Panc1 (cell line): ENCODE measurements around the gene FLYWCH1. TPM values are rescaled to one million over a fixed set of nuclear protein-coding genes. Genes with fewer than 3 reads are reported as not detected.

Source experiments
- ATAC-seq: fragments of 200-7000 bp; cut with Tn5 transposase; 2 replicates; pipeline ENCODE4 v1.9.1; 2020; ENCODE audit warnings: mild to moderate bottlenecking, moderate library complexity
- BruUV-seq: library from RNA; stranded (reverse); fragments of 400-500 nt; replicated peaks from 2 replicates; lab custom pipeline; 2021; lab: Mats Ljungman, UMichigan
- CTCF ChIA-PET: fragments of 300-600 bp; sonication (Branson Sonifier 250); formaldehyde crosslinking; loops from one replicate; lab custom pipeline; 2022; ENCODE audit warnings: antibody characterized with exemption; lab: Charles Lee
- POLR2A ChIA-PET: fragments of 300-600 bp; sonication (Branson Sonifier 250); formaldehyde crosslinking; loops from one replicate; lab custom pipeline; 2022; ENCODE audit warnings: antibody characterized with exemption; lab: Charles Lee
- DNase-seq: peaks from one replicate; pipeline ENCODE4 v3.0.0-alpha.2; 2010; ENCODE audit warnings: low read depth, low spot score
- H3K27ac ChIP-seq: 2 replicates; pipeline ENCODE4 v1.5.1; 2011; ENCODE audit warnings: mild to moderate bottlenecking, low read length, inconsistent platforms
- H3K27me3 ChIP-seq: fragments of 200-500 bp; sonication (Bioruptor generic); 2 replicates; pipeline ENCODE4 v1.6.0; 2014; ENCODE audit warnings: low read length, inconsistent platforms; ENCODE audit not compliant: control insufficient read depth, insufficient read depth
- H3K36me3 ChIP-seq: fragments of 200-500 bp; sonication (Bioruptor generic); 2 replicates; pipeline ENCODE4 v1.5.1; 2014; ENCODE audit warnings: inconsistent platforms, mild to moderate bottlenecking, low read length, moderate library complexity; ENCODE audit not compliant: control insufficient read depth, insufficient read depth
- H3K4me1 ChIP-seq: 2 replicates; pipeline ENCODE4 v1.5.1; 2011; ENCODE audit warnings: inconsistent platforms, mild to moderate bottlenecking, low read length, moderate library complexity; ENCODE audit not compliant: control insufficient read depth, insufficient read depth
- H3K4me3 ChIP-seq, 2 experiments: 2 replicates each; pipeline ENCODE4 v1.5.1; 2011 to 2012; ENCODE audit warnings: low read depth in 2 of 2, low read length in 2 of 2, mild to moderate bottlenecking in 2 of 2, inconsistent platforms in 1 of 2, moderate library complexity in 1 of 2
- H3K9me3 ChIP-seq: fragments of 200-500 bp; sonication (Bioruptor generic); 2 replicates; pipeline ENCODE4 v1.5.1; 2014; ENCODE audit warnings: low read depth, mild to moderate bottlenecking, inconsistent platforms, low read length, moderate library complexity; ENCODE audit not compliant: control insufficient read depth, insufficient read depth
- CTCF ChIP-seq: fragments of 450-650 bp; IDR thresholded peaks from 2 replicates; pipeline ENCODE4 v1.5.1; 2017; ENCODE audit warnings: mild to moderate bottlenecking
- POLR2AphosphoS5 ChIP-seq: IDR thresholded peaks from 2 replicates; pipeline ENCODE4 v1.6.1; 2012; ENCODE audit warnings: mild to moderate bottlenecking, low read depth, low read length, moderate library complexity
- REST ChIP-seq, 2 experiments: IDR thresholded peaks; 2 replicates each; pipeline ENCODE4 v1.6.1; 2011 to 2012; ENCODE audit warnings: low read depth in 2 of 2, control low read depth in 1 of 2, low read length in 1 of 2, mild to moderate bottlenecking in 1 of 2, moderate library complexity in 1 of 2; ENCODE audit not compliant: insufficient read depth in 1 of 2
- SIN3A ChIP-seq: IDR thresholded peaks from 2 replicates; pipeline ENCODE4 v1.6.1; 2012; ENCODE audit warnings: low read depth, mild to moderate bottlenecking, low read length, moderate library complexity, borderline replicate concordance; ENCODE audit not compliant: insufficient read depth
- TCF7L2 ChIP-seq: IDR thresholded peaks from 2 replicates; pipeline ENCODE4 v1.6.1; 2011; ENCODE audit warnings: mild to moderate bottlenecking, low read depth, low read length, inconsistent platforms
- in situ Hi-C: cut with HindIII; loops from 2 replicates; pipeline ENCODE4 v1.10.0; 2016; ENCODE audit warnings: low sequenced_read_pairs, low pct_unique_long_range_greater_than_20kb
- intact Hi-C: fragments of 100-400 bp; cut with micrococcal nuclease; formaldehyde crosslinking; loops from one replicate; pipeline ENCODE4 v1.10.0; 2022; ENCODE audit not compliant: unreplicated experiment
- total RNA-seq: library from RNA; stranded (reverse); gene quantifications from one replicate; pipeline ENCODE4 v1.2.1, GENCODE V29; 2021; ENCODE audit not compliant: unreplicated experiment

FLYWCH1 gene
- total RNA-seq, 1 experiment from 2014 or later: 67.9 TPM

DNA sequence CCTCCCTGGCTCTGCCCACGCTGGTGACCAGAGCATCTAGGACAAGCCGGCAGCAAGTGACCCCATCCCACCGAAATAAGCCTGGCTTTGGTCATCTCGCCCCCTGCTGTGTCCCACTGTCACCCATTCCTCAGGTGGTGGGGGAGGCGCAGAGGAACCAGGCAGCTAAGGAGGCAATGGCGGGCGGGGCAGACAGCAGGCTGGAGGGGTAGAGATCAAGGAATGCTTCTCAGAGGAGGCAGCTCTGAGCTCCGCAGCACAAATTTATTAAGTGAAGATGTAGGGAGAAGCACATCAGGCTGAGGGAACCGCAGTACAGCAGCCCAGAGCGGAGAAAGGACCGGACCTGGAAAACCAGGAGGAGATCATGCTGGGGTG is 44.8 kb downstream of the FLYWCH1 start:
- H3K4me3 ChIP-seq: no peak overlapping the region
- no peaks in the 10 kb centered on the region for H3K27me3 ChIP-seq
- H3K9me3 ChIP-seq: no peaks in the 10 kb centered on the region
- ChIA-PET CTCF (no interaction called here), POLR2A (no interaction called here)
- no peaks in the 10 kb centered on the region for H3K36me3 ChIP-seq
- no peak for TF ChIP-seq REST (IDR thresholded peaks at IDR 0.05; ENCODE audit: insufficient read depth in 1 of 2, low read depth in 2 of 2, low read length in 1 of 2)
- TF ChIP-seq CTCF: no peak
- TF ChIP-seq SIN3A: no peak
- DNase-seq: no peak
- BruUV-seq: no TSS peak
- no peak overlapping the region for H3K27ac ChIP-seq
- ATAC-seq: no peak
- peaks cover 6% of the 10 kb centered on the region for H3K4me1 ChIP-seq
- intact Hi-C loops (no loop called here), in situ Hi-C loops (no loop called here)

DNA sequence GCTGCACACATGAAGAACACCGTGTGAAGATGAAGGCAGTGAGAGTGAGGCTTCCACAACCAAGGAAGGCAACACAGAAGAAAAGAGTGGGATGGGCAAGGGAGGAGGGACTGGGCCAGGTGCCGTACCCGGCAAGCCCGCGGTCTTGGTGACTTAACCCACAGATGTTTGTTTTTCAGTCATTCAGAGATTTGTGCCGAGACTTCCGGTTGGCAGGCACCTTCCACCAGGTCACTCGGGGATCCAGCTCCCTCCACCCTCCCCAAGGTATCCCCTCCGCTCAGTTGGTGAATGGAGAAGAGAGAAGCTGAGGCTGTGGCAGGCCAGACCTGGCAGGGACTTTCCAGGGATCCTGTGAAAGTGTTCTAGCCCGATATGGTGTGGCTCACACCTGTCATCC is 47.5 kb downstream of the FLYWCH1 start:
- ChIA-PET POLR2A (no interaction called here), CTCF (interaction anchor here (0.6 to 1.4 kb wide), 2 partner anchors 14 to 32 kb away, joined by 3 to 6 read pairs; no protein-coding TSS in a partner anchor)
- H3K27ac ChIP-seq: no peak overlapping the region
- DNase-seq: no peak
- in situ Hi-C loops (no loop called here), intact Hi-C loops (no loop called here)
- H3K4me1 ChIP-seq: peaks cover 22% of the 10 kb centered on the region
- H3K36me3 ChIP-seq: no peaks in the 10 kb centered on the region; the same call in 1 of the 2 replicates
- no peak for TF ChIP-seq TCF7L2
- no peak for ATAC-seq
- BruUV-seq: no TSS peak
- H3K4me3 ChIP-seq: no peak overlapping the region
- H3K9me3 ChIP-seq: no peaks in the 10 kb centered on the region
- no peaks in the 10 kb centered on the region for H3K27me3 ChIP-seq

DNA sequence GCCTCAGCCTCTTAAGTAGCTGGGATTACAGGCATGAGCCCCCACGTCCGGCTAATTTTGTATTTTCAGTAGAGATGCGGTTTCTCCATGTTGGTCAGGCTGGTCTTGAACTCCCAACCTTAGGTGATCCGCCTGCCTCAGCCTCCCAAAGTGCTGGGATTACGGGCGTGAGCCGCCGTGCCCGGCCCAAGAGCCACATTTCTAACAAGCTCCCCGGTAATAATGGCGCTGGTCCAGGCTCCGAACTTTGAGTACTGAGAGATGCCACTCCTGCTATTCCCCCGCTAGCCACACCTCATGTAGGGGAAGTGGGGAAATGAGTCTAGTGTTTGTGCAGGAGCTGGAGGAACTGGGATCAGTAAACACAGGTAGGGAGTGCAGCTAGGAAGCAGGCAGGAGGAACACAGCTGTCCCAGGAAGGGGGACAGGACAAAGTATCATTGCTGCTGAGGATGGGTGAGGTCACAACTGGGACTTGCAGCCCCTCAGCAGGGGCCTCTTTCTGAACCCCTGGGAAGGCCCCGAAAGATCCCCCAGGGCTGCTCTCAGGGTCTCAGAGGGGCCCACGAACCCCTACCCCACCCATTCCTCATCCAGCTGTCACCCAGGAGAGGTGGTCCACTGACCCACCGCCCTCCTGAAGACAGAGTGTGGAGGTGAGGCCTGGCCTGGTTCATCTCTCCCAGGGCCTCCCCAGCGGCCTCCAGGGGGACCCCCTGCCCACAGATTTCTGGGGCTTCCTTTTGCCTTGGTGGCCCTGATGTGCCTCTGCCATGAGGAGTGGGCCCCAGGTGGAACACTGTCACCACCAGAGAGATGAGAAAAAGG is 48.7 kb downstream of the FLYWCH1 start:
- H3K4me3 ChIP-seq: no peak overlapping the region
- TF ChIP-seq REST (IDR thresholded peaks at IDR 0.05; ENCODE audit: insufficient read depth in 1 of 2, low read depth in 2 of 2, low read length in 1 of 2) (no peak), SIN3A (no peak), CTCF (no peak), POLR2AphosphoS5 (no peak), TCF7L2 (no peak)
- H3K9me3 ChIP-seq: no peaks in the 10 kb centered on the region
- no peak overlapping the region for H3K27ac ChIP-seq
- DNase-seq (no peak), ATAC-seq (no peak)
- CTCF ChIA-PET: interaction anchor here (0.7 to 1.4 kb wide), 2 partner anchors 30 to 33 kb away, joined by 3 to 11 read pairs; no protein-coding TSS in a partner anchor
- no TSS peak for BruUV-seq
- POLR2A ChIA-PET: no interaction called here
- in situ Hi-C loops: no loop called here
- H3K27me3 ChIP-seq: no peaks in the 10 kb centered on the region
- intact Hi-C loops: no loop called here
- H3K4me1 ChIP-seq: peaks cover 22% of the 10 kb centered on the region
- no peaks in the 10 kb centered on the region; the same call in 1 of the 2 replicates for H3K36me3 ChIP-seq
